ENCODE results near the gene IFNK. TPM values are rescaled to one million over a fixed set of nuclear protein-coding genes. Genes with fewer than 3 reads are reported as not detected.

Gene IFNK
- total and polyA plus RNA-seq, 4 donors = not detected

- Histone ChIP-seq H3K9ac (ENCODE audit: low read depth in 1 of 2, low read length in 2 of 2) (no peak overlapping the region), H3K9me3 (ENCODE audit: control insufficient read depth in 4 of 4, low read length in 3 of 4) (no peaks in the 10 kb centered on the region), H3K36me3 (ENCODE audit: control insufficient read depth in 4 of 4, insufficient read depth in 3 of 4, low read depth in 1 of 4, low read length in 3 of 4) (no peaks in the 10 kb centered on the region), H3K4me3 (ENCODE audit: low read depth in 1 of 3, low read length in 3 of 3) (no peak overlapping the region), H3K4me1 (ENCODE audit: control insufficient read depth in 4 of 4, insufficient read depth in 4 of 4, low read length in 3 of 4) (no peaks in the 10 kb centered on the region), H3K27me3 (ENCODE audit: control insufficient read depth in 4 of 4, insufficient read depth in 4 of 4, low read length in 3 of 4) (no peaks in the 10 kb centered on the region), H3K27ac (ENCODE audit: low read depth in 1 of 2, low read length in 2 of 2) (no peak overlapping the region)
- TF ChIP-seq HNF4A (conservative IDR thresholded peaks at IDR 0.05) (no peak), RXRA (IDR thresholded peaks at IDR 0.05) (no peak)
- no peak for DNase-seq (ENCODE audit: low spot score)
- 90% methylated on average over 2 of the region's 2 CpGs for WGBS
These were observed 41.4 kb upstream of the IFNK start for GRCh38 chr9:27482709-27483108.

GRCh38 chr9:27483576-27483975, 40.5 kb upstream of the IFNK start:
- H3K36me3 ChIP-seq (ENCODE audit: control insufficient read depth in 4 of 4, insufficient read depth in 3 of 4, low read depth in 1 of 4, low read length in 3 of 4) = no peaks in the 10 kb centered on the region
- no peak overlapping the region for H3K9ac ChIP-seq (ENCODE audit: low read depth in 1 of 2, low read length in 2 of 2)
- TF ChIP-seq MAX (IDR thresholded peaks at IDR 0.05) (no peak), JUND (IDR thresholded peaks at IDR 0.05) (no peak)
- WGBS = 96% methylated on average over 6 of the region's 6 CpGs
- no peaks in the 10 kb centered on the region for H3K9me3 ChIP-seq (ENCODE audit: control insufficient read depth in 4 of 4, low read length in 3 of 4)
- H3K4me1 ChIP-seq (ENCODE audit: control insufficient read depth in 4 of 4, insufficient read depth in 4 of 4, low read length in 3 of 4) = no peaks in the 10 kb centered on the region
- no peaks in the 10 kb centered on the region for H3K27me3 ChIP-seq (ENCODE audit: control insufficient read depth in 4 of 4, insufficient read depth in 4 of 4, low read length in 3 of 4)
- H3K27ac ChIP-seq (ENCODE audit: low read depth in 1 of 2, low read length in 2 of 2) = no peak overlapping the region
- H3K4me3 ChIP-seq (ENCODE audit: low read depth in 1 of 3, low read length in 3 of 3) = no peak overlapping the region
- DNase-seq (ENCODE audit: low spot score) = no peak

DNA sequence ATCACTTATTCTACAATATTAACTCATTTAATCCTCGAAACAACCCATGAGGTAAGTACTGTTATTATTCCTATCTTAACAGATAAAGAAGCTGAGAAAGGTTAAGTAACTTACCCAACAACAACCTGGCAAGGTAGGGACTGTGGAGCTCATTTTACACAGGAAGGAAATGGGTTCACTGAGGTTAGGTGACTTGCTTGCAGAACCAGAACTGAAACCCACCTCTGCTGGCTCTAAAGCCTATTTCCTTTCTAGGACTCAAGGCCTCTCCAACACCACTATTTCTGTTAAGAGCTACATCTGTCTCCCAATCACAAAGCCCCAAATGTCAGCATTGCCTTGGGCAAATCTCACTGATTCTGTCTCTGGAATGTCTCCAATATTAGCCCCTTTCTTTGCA, 38.9 kb upstream of the IFNK start:
- Histone ChIP-seq H3K9ac (ENCODE audit: low read depth in 1 of 2, low read length in 2 of 2) (no peak overlapping the region), H3K27ac (ENCODE audit: low read depth in 1 of 2, low read length in 2 of 2) (no peak overlapping the region), H3K27me3 (ENCODE audit: control insufficient read depth in 4 of 4, insufficient read depth in 4 of 4, low read length in 3 of 4) (no peaks in the 10 kb centered on the region), H3K36me3 (ENCODE audit: control insufficient read depth in 4 of 4, insufficient read depth in 3 of 4, low read depth in 1 of 4, low read length in 3 of 4) (no peaks in the 10 kb centered on the region), H3K4me3 (ENCODE audit: low read depth in 1 of 3, low read length in 3 of 3) (no peak overlapping the region), H3K4me1 (ENCODE audit: control insufficient read depth in 4 of 4, insufficient read depth in 4 of 4, low read length in 3 of 4) (no peaks in the 10 kb centered on the region), H3K9me3 (ENCODE audit: control insufficient read depth in 4 of 4, low read length in 3 of 4) (no peaks in the 10 kb centered on the region)
- TF ChIP-seq EGR1 (IDR thresholded peaks at IDR 0.05; ENCODE audit: low read depth in 2 of 2) (no peak), MAX (IDR thresholded peaks at IDR 0.05) (no peak), HNF4A (conservative IDR thresholded peaks at IDR 0.05) (no peak), HNF4G (IDR thresholded peaks at IDR 0.05) (no peak), TAF1 (conservative IDR thresholded peaks at IDR 0.05) (no peak), RAD21 (IDR thresholded peaks at IDR 0.05) (no peak), JUND (IDR thresholded peaks at IDR 0.05) (no peak), FOXA1 (IDR thresholded peaks at IDR 0.05) (no peak), SP1 (IDR thresholded peaks at IDR 0.05) (no peak), NR2F2 (IDR thresholded peaks at IDR 0.05) (no peak), GABPA (IDR thresholded peaks at IDR 0.05 in 1 of 2, conservative IDR thresholded peaks at IDR 0.05 in 1 of 2) (no peak), YY1 (IDR thresholded peaks at IDR 0.05) (no peak), RXRA (IDR thresholded peaks at IDR 0.05) (no peak)
- TF ChIP-seq, protein P1, sequence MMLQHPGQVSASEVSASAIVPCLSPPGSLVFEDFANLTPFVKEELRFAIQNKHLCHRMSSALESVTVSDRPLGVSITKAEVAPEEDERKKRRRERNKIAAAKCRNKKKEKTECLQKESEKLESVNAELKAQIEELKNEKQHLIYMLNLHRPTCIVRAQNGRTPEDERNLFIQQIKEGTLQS (IDR thresholded peaks at IDR 0.05) = no peak
- TF ChIP-seq, protein P2, sequence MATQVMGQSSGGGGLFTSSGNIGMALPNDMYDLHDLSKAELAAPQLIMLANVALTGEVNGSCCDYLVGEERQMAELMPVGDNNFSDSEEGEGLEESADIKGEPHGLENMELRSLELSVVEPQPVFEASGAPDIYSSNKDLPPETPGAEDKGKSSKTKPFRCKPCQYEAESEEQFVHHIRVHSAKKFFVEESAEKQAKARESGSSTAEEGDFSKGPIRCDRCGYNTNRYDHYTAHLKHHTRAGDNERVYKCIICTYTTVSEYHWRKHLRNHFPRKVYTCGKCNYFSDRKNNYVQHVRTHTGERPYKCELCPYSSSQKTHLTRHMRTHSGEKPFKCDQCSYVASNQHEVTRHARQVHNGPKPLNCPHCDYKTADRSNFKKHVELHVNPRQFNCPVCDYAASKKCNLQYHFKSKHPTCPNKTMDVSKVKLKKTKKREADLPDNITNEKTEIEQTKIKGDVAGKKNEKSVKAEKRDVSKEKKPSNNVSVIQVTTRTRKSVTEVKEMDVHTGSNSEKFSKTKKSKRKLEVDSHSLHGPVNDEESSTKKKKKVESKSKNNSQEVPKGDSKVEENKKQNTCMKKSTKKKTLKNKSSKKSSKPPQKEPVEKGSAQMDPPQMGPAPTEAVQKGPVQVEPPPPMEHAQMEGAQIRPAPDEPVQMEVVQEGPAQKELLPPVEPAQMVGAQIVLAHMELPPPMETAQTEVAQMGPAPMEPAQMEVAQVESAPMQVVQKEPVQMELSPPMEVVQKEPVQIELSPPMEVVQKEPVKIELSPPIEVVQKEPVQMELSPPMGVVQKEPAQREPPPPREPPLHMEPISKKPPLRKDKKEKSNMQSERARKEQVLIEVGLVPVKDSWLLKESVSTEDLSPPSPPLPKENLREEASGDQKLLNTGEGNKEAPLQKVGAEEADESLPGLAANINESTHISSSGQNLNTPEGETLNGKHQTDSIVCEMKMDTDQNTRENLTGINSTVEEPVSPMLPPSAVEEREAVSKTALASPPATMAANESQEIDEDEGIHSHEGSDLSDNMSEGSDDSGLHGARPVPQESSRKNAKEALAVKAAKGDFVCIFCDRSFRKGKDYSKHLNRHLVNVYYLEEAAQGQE (IDR thresholded peaks at IDR 0.05) = no peak
- DNase-seq (ENCODE audit: low spot score) = no peak
- WGBS = 97% methylated on average over 1 of the region's 1 CpG
